Cardiac fibroblast (primary cell): ENCODE data around the gene ZDHHC9.

Source experiments
- DNase-seq, 2 donors: peaks; one replicate each; pipeline versions ENCODE4 v3.0.0 to v3.0.0-alpha.2; 2010; ENCODE audit warnings: low read depth in 2 of 2
- H3K4me3 ChIP-seq, 2 donors: replicated peaks in 1 of 2; 1 replicate in 1 of 2; 2 replicates in 1 of 2; pipeline ENCODE4 v1.5.1; 2011; ENCODE audit warnings: low read depth in 2 of 2, low read length in 2 of 2, mild to moderate bottlenecking in 2 of 2, moderate library complexity in 1 of 2
- TF ChIP-seq, protein P1 (sequence below): IDR thresholded peaks from one replicate; pipeline ENCODE4 v1.5.1; 2011; ENCODE audit warnings: low read depth, mild to moderate bottlenecking, low read length, inconsistent platforms

The ZDHHC9 gene

DNA sequence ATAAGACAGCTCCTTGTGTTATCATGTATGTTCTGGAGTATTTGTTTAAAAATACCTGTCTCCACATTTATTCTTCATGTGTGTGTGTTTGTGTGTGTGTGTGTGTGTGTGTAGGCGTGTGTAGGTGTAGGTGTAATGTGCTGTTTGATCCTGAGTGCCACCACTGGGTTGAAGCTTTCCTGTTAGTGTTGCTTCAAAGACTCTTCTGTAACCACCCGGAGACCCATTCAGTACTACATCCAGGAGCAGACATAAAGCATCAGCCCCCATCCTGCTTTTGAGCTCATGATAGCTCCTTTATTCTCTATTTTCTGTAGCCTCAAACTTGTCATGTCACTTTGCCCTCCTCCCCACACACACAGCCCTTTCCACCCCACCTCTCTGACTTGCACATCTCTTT, 3.0 kb upstream of the ZDHHC9 start:
- DNase-seq: no peak
- H3K4me3 ChIP-seq: no peak overlapping the region
- TF ChIP-seq, protein P1, sequence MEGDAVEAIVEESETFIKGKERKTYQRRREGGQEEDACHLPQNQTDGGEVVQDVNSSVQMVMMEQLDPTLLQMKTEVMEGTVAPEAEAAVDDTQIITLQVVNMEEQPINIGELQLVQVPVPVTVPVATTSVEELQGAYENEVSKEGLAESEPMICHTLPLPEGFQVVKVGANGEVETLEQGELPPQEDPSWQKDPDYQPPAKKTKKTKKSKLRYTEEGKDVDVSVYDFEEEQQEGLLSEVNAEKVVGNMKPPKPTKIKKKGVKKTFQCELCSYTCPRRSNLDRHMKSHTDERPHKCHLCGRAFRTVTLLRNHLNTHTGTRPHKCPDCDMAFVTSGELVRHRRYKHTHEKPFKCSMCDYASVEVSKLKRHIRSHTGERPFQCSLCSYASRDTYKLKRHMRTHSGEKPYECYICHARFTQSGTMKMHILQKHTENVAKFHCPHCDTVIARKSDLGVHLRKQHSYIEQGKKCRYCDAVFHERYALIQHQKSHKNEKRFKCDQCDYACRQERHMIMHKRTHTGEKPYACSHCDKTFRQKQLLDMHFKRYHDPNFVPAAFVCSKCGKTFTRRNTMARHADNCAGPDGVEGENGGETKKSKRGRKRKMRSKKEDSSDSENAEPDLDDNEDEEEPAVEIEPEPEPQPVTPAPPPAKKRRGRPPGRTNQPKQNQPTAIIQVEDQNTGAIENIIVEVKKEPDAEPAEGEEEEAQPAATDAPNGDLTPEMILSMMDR: no peak

DNA sequence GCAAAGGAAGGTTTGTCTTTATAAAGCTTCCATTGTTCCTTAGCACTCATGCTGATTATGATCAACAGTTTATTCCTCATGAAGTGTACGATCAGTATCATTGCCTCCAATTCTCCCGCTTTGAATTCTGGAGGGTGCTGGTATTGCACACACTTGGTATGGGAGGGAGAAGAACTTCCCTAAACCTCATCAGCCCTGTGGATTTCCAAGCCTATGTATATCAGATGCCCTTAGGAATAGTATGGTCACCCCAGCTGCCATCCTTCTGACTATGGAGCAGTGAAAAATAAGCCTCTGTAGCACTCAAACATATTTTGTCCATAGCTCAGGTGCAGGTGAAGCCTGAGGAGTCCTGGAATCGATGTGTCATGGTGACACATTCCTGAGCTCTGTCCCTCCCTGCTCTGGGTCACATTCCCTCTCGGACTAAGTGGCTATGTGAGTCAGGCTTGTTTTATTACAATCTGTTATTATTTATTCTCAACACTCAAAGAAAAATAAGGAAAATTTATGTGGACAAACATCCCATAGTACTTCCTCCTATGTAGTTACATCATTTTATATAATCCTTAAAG, 2.0 kb upstream of the ZDHHC9 start:
- H3K4me3 ChIP-seq: no peak overlapping the region
- no peak for DNase-seq
- TF ChIP-seq, protein P1: no peak

DNA sequence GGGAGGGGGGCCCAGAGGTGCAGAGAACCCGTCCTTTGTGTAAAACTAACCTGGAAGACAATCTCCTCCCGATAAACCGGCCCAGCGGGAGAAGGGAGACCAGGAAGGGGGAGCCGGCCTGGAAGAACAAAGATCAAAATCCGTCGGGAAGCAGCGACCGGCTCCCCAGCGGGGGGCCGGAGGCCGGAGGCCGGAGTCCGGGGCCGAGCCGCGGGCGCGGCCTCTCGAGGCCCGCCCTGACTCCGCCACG, 552 bp downstream of the ZDHHC9 start:
- peak overlapping the region; percentile 70 to 71 for H3K4me3 ChIP-seq
- TF ChIP-seq, protein P1: no peak
- no peak for DNase-seq

DNA sequence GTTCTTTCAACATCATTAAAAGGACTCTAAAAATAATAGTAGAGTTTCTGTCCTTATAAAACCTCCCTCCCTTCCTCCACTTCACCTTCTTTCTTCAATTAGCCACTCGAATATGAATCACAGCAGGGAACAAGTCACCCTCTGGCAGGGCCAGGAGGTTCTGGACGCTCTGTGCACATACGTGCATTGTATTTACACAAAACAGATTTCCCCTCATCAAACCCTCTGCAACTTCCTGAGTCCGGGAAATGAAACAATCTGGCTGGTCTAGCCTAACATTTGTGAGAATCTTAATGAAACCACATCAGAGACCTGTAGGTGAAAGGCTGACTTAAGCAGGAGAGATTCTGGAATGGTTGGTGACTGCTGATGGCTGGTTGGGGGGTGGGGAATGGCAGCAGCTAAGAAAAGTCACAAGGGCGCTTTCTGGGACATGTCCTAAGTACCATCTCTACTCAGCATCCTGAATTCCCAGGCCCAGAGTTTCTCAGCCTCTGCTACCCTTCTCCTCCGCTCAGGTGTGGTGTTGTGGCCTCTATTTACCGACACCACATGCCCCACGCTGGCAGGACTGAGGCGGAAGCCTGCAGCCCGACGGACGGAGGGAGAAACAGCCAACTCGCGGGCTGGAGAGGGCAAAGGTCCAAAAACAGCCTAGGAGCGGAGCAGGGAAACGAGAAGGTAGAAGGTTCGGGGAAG, 1.0 kb downstream of the ZDHHC9 start:
- peak; percentile 50 to 69 for DNase-seq
- TF ChIP-seq, protein P1: no peak
- peak overlapping the region; percentile 70 to 71 for H3K4me3 ChIP-seq

DNA sequence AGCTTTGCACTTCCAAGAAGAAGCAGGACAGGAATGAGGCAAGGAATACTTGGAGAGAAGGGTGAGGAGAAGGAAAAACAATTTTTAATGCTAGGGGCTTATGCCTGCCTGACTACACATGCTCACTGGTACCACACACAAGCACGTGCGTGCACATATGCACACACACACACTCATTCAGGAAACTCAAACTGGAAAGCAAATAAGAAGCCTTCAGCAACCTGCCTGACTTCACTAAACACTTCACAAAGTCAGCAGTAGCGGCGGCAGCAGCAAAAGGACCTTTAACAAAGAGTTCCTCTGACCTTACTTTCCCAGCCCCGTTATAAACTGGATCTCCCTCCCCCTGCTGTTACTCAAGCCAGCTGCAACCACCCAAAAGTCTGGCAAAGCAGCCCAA, 3.3 kb downstream of the ZDHHC9 start:
- peak overlapping the region in 1 of 2 donors; percentile 28 for H3K4me3 ChIP-seq
- TF ChIP-seq, protein P1: no peak
- DNase-seq: peak in 1 of 2 donors; percentile 19

DNA sequence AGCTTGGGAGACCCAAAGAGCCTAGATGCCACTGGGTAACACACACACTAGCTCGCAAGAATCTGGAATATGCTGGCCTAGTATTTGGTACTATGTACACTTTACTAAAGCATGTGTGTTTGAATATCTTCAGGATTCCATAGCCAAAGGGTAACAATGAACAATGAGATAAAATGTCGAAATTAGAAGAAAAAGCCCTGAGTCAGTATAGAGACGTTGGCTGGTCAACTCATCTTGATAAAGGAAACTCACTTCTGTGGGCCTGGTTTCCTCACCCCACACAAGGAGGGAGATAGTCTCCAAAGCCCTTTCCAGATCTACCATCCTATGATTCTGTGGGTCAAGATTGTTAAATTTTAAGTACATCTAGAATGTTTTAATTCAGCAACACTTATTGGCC, 6.9 kb downstream of the ZDHHC9 start:
- TF ChIP-seq, protein P1: no peak

More for the DNA sequence above, 6.9 kb downstream of the ZDHHC9 start:
- peak in 1 of 2 donors; percentile 36 for DNase-seq
- H3K4me3 ChIP-seq: no peak overlapping the region
